Measurements from ENCODE around the gene MTRR. TPM values are rescaled to one million over a fixed set of nuclear protein-coding genes. Genes with fewer than 3 reads are reported as not detected.

Gene MTRR
- total RNA-seq, 1 experiment from 2014 or later: 64.9 TPM

DNA sequence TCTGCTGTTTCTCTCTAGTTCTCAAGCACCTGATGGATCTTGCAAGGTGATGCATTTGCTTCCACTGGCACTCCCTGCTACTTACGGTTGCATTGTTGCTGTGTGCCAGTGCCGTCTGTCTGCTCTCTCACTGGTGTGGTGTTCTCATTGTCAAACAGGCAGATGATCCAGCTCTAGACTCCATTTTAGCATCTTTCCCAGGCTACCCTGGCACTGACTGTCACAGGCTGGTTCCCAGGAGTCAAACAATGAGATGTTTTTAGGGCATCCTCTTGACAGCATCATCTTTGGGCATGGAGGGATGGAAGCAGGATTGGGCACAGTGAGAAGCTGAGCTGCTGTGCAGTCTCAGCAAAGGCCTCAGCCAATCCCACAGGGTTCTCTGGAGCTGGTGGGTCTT is 12.9 kb downstream of the MTRR start:
- DNase-seq (no peak), ATAC-seq (no peak)
- no peak overlapping the region for H3K27ac ChIP-seq (ENCODE audit: low read length)
- no peak overlapping the region for H3K4me3 ChIP-seq (ENCODE audit: low read length)
- POLR2A ChIA-PET (ENCODE audit: unreplicated experiment): no interaction called here
- H3K9me2 ChIP-seq (replicated peaks; ENCODE audit: low read length): no peaks in the 10 kb centered on the region
- CTCF ChIA-PET: no interaction called here
- H3K36me3 ChIP-seq (ENCODE audit: low read depth, low read length): peaks cover 82% of the 10 kb centered on the region
- H2AFZ ChIP-seq (ENCODE audit: low read length): no peak overlapping the region
- no peaks in the 10 kb centered on the region for H3K9me3 ChIP-seq (ENCODE audit: low read length)
- peaks cover 5% of the 10 kb centered on the region for H3F3A ChIP-seq (ENCODE audit: low read length, unreplicated experiment)
- H3K79me2 ChIP-seq (ENCODE audit: low read length): 0 out of 2 replicates have a peak, but pooled peaks cover 4% of the 10 kb centered on the region
- H3K4me1 ChIP-seq (ENCODE audit: insufficient read depth, low read length): peaks cover 23% of the 10 kb centered on the region
- TF ChIP-seq, protein P1, sequence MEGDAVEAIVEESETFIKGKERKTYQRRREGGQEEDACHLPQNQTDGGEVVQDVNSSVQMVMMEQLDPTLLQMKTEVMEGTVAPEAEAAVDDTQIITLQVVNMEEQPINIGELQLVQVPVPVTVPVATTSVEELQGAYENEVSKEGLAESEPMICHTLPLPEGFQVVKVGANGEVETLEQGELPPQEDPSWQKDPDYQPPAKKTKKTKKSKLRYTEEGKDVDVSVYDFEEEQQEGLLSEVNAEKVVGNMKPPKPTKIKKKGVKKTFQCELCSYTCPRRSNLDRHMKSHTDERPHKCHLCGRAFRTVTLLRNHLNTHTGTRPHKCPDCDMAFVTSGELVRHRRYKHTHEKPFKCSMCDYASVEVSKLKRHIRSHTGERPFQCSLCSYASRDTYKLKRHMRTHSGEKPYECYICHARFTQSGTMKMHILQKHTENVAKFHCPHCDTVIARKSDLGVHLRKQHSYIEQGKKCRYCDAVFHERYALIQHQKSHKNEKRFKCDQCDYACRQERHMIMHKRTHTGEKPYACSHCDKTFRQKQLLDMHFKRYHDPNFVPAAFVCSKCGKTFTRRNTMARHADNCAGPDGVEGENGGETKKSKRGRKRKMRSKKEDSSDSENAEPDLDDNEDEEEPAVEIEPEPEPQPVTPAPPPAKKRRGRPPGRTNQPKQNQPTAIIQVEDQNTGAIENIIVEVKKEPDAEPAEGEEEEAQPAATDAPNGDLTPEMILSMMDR (conservative IDR thresholded peaks at IDR 0.05; ENCODE audit: low read depth, low read length): no peak
- no peak for TF ChIP-seq EZH2phosphoT487 (IDR thresholded peaks at IDR 0.05; ENCODE audit: borderline replicate concordance, low read length)
- TF ChIP-seq EZH2 (IDR thresholded peaks at IDR 0.05; ENCODE audit: low read length, unreplicated experiment): no peak
- no peak overlapping the region for H3K9ac ChIP-seq (ENCODE audit: low read length)
- no peak overlapping the region for H3K4me2 ChIP-seq (ENCODE audit: low read length)
- no TSS peak for BruUV-seq (replicated peaks)
- intact Hi-C loops (cut with micrococcal nuclease): no loop called here
- H3K27me3 ChIP-seq (ENCODE audit: low read length): no peaks in the 10 kb centered on the region
- 0 out of 2 replicates have a peak, but pooled peaks cover 8% of the 10 kb centered on the region for H4K20me1 ChIP-seq (ENCODE audit: low read length)

DNA sequence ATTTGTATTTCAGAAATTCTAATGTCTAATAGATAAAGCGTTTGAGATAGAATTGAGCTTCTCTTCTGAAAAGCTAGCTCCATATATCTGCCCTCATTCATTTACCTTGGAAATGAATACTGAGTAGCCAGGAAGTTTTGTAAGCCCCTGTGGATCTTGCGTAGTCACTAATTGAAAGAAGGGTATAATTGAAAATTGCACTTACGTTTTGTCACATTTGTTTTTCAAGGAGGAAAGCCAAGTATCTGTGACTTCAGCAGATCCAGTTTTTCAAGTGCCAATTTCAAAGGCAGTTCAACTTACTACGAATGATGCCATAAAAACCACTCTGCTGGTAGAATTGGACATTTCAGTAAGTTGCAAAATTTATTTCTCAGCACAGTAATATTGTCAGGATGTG is 14.0 kb downstream of the MTRR start:
- Histone ChIP-seq H3K4me3 (ENCODE audit: low read length) (no peak overlapping the region), H3K9ac (ENCODE audit: low read length) (no peak overlapping the region), H3F3A (ENCODE audit: low read length, unreplicated experiment) (no peaks in the 10 kb centered on the region), H3K27ac (ENCODE audit: low read length) (no peak overlapping the region), H3K36me3 (ENCODE audit: low read depth, low read length) (peaks cover 73% of the 10 kb centered on the region), H3K4me2 (ENCODE audit: low read length) (no peak overlapping the region), H4K20me1 (ENCODE audit: low read length) (0 out of 2 replicates have a peak, but pooled peaks cover 5% of the 10 kb centered on the region), H3K27me3 (ENCODE audit: low read length) (no peaks in the 10 kb centered on the region), H3K9me3 (ENCODE audit: low read length) (no peaks in the 10 kb centered on the region), H3K79me2 (ENCODE audit: low read length) (0 out of 2 replicates have a peak, but pooled peaks cover 4% of the 10 kb centered on the region), H3K9me2 (replicated peaks; ENCODE audit: low read length) (no peaks in the 10 kb centered on the region), H2AFZ (ENCODE audit: low read length) (no peak overlapping the region), H3K4me1 (ENCODE audit: insufficient read depth, low read length) (peaks cover 11% of the 10 kb centered on the region)
- POLR2A ChIA-PET (ENCODE audit: unreplicated experiment): no interaction called here
- ATAC-seq (no peak), DNase-seq (no peak)
- intact Hi-C loops (cut with micrococcal nuclease): no loop called here
- no TSS peak for BruUV-seq (replicated peaks)
- no peak for TF ChIP-seq EZH2phosphoT487 (IDR thresholded peaks at IDR 0.05; ENCODE audit: borderline replicate concordance, low read length)
- TF ChIP-seq, protein P1 (conservative IDR thresholded peaks at IDR 0.05; ENCODE audit: low read depth, low read length): no peak
- TF ChIP-seq EZH2 (IDR thresholded peaks at IDR 0.05; ENCODE audit: low read length, unreplicated experiment): no peak
- CTCF ChIA-PET: no interaction called here

DNA sequence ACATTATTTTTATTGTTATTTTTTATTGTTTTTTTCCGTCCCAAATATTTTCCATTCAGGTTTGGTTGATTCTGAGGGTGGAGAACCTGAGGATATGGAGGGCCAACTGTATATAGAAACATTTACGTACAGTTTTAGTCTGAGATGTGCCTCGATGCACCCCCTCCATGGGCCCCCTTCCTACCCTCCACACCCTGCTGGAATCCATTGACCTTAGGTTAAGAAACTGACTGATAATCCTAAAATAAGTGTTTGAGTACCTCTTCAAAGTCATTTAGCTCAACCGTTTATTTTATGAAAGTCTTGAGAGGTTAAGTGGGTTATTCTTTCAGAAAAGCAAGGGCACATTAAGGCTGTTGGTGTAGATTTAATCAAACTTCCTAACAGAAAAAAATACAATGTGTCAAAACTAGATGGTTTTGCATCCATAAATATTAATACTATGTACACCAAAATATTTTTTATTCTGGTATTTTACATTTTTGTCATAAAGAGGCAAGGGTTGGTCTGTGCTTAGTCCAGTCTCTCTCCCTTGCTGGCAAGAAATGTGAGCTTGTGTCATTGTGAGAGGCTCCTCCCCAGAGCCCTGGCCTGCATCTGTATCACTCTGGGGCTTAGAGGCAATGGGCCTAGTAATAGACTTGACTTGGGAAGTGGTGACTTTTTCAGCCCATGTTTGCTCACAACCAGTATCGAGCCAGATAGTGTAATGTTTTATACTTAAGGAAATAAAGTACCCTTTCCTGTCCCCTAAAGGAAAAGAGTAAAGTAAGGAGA is 15.7 kb downstream of the MTRR start:
- Histone ChIP-seq H3K79me2 (ENCODE audit: low read length) (no peaks in the 10 kb centered on the region), H3F3A (ENCODE audit: low read length, unreplicated experiment) (no peaks in the 10 kb centered on the region), H3K4me3 (ENCODE audit: low read length) (no peak overlapping the region), H3K27me3 (ENCODE audit: low read length) (no peaks in the 10 kb centered on the region), H3K27ac (ENCODE audit: low read length) (no peak overlapping the region), H2AFZ (ENCODE audit: low read length) (no peak overlapping the region), H3K36me3 (ENCODE audit: low read depth, low read length) (peaks cover 71% of the 10 kb centered on the region), H3K9me3 (ENCODE audit: low read length) (no peaks in the 10 kb centered on the region), H3K4me1 (ENCODE audit: insufficient read depth, low read length) (no peaks in the 10 kb centered on the region), H3K9ac (ENCODE audit: low read length) (no peak overlapping the region), H3K4me2 (ENCODE audit: low read length) (no peak overlapping the region), H4K20me1 (ENCODE audit: low read length) (0 out of 2 replicates have a peak, but pooled peaks cover 3% of the 10 kb centered on the region), H3K9me2 (replicated peaks; ENCODE audit: low read length) (no peaks in the 10 kb centered on the region)
- DNase-seq (no peak), ATAC-seq (no peak)
- no peak for TF ChIP-seq EZH2phosphoT487 (IDR thresholded peaks at IDR 0.05; ENCODE audit: borderline replicate concordance, low read length)
- TF ChIP-seq EZH2 (IDR thresholded peaks at IDR 0.05; ENCODE audit: low read length, unreplicated experiment): no peak
- TF ChIP-seq, protein P1 (conservative IDR thresholded peaks at IDR 0.05; ENCODE audit: low read depth, low read length): no peak
- CTCF ChIA-PET: no interaction called here
- no TSS peak for BruUV-seq (replicated peaks)
- intact Hi-C loops (cut with micrococcal nuclease): no loop called here
- POLR2A ChIA-PET (ENCODE audit: unreplicated experiment): no interaction called here
